ENCODE data around the gene P2RX7. TPM values are rescaled to one million over a fixed set of nuclear protein-coding genes. Genes with fewer than 3 reads are reported as not detected.

P2RX7 gene
- total RNA-seq, 1 experiment from 2014 or later = 0.23 TPM

DNA sequence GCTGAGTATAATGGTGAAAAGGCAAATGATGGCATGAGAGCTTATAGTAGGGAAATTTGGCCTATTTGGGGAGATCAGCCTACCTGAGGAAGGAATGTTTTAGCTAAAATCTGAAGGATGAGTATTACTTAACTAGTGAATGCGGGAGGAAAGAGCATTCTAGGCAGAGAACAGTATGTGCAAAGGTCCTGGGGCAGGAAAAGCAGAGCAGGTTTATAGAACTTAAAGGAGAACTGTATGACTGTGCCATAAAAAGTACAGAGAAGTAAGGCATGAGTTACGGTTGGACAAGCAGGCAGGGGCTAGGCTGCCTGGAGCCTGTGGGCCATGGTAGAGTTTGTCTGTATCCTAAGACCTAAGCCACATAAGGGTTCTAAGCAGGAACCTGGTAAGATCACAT lies 55.6 kb downstream of the P2RX7 start:
- no peak overlapping the region for H3K4me3 ChIP-seq (ENCODE audit: low read depth in 2 of 2, low read length in 2 of 2)
- POLR2A ChIA-PET = no interaction called here
- no peak overlapping the region for H3K27ac ChIP-seq (ENCODE audit: low read length)
- H3K9me3 ChIP-seq (ENCODE audit: control insufficient read depth, insufficient read depth, low read depth, low read length) = no peaks in the 10 kb centered on the region
- no peak for DNase-seq (ENCODE audit: low read depth, low spot score)
- no peaks in the 10 kb centered on the region for H3K27me3 ChIP-seq (ENCODE audit: control insufficient read depth, insufficient read depth, low read length)
- no peaks in the 10 kb centered on the region for H3K4me1 ChIP-seq (ENCODE audit: control insufficient read depth, insufficient read depth, low read length)
- TF ChIP-seq POLR2AphosphoS5 (IDR thresholded peaks at IDR 0.05; ENCODE audit: low read depth, low read length) = no peak
- TF ChIP-seq, protein P1, sequence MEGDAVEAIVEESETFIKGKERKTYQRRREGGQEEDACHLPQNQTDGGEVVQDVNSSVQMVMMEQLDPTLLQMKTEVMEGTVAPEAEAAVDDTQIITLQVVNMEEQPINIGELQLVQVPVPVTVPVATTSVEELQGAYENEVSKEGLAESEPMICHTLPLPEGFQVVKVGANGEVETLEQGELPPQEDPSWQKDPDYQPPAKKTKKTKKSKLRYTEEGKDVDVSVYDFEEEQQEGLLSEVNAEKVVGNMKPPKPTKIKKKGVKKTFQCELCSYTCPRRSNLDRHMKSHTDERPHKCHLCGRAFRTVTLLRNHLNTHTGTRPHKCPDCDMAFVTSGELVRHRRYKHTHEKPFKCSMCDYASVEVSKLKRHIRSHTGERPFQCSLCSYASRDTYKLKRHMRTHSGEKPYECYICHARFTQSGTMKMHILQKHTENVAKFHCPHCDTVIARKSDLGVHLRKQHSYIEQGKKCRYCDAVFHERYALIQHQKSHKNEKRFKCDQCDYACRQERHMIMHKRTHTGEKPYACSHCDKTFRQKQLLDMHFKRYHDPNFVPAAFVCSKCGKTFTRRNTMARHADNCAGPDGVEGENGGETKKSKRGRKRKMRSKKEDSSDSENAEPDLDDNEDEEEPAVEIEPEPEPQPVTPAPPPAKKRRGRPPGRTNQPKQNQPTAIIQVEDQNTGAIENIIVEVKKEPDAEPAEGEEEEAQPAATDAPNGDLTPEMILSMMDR (IDR thresholded peaks at IDR 0.05) = no peak
- TF ChIP-seq, protein P2, sequence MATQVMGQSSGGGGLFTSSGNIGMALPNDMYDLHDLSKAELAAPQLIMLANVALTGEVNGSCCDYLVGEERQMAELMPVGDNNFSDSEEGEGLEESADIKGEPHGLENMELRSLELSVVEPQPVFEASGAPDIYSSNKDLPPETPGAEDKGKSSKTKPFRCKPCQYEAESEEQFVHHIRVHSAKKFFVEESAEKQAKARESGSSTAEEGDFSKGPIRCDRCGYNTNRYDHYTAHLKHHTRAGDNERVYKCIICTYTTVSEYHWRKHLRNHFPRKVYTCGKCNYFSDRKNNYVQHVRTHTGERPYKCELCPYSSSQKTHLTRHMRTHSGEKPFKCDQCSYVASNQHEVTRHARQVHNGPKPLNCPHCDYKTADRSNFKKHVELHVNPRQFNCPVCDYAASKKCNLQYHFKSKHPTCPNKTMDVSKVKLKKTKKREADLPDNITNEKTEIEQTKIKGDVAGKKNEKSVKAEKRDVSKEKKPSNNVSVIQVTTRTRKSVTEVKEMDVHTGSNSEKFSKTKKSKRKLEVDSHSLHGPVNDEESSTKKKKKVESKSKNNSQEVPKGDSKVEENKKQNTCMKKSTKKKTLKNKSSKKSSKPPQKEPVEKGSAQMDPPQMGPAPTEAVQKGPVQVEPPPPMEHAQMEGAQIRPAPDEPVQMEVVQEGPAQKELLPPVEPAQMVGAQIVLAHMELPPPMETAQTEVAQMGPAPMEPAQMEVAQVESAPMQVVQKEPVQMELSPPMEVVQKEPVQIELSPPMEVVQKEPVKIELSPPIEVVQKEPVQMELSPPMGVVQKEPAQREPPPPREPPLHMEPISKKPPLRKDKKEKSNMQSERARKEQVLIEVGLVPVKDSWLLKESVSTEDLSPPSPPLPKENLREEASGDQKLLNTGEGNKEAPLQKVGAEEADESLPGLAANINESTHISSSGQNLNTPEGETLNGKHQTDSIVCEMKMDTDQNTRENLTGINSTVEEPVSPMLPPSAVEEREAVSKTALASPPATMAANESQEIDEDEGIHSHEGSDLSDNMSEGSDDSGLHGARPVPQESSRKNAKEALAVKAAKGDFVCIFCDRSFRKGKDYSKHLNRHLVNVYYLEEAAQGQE (IDR thresholded peaks at IDR 0.05; ENCODE audit: insufficient read depth in 1 of 2, low read depth in 2 of 2, low read length in 1 of 2) = no peak
- TF ChIP-seq TCF7L2 (IDR thresholded peaks at IDR 0.05; ENCODE audit: low read depth, low read length) = no peak
- TF ChIP-seq SIN3A (IDR thresholded peaks at IDR 0.05; ENCODE audit: borderline replicate concordance, insufficient read depth, low read depth, low read length) = no peak
- in situ Hi-C loops (cut with HindIII; ENCODE audit: low pct_unique_long_range_greater_than_20kb, low sequenced_read_pairs) (no loop called here), intact Hi-C loops (cut with micrococcal nuclease; ENCODE audit: unreplicated experiment) (no loop called here)
- no peak for ATAC-seq
- BruUV-seq (replicated peaks) = no TSS peak
- H3K36me3 ChIP-seq (ENCODE audit: control insufficient read depth, insufficient read depth, low read length) = no peaks in the 10 kb centered on the region
- CTCF ChIA-PET = no interaction called here

- Histone ChIP-seq H3K27me3 (ENCODE audit: control insufficient read depth, insufficient read depth, low read length) (no peaks in the 10 kb centered on the region), H3K36me3 (ENCODE audit: control insufficient read depth, insufficient read depth, low read length) (no peaks in the 10 kb centered on the region), H3K27ac (ENCODE audit: low read length) (no peak overlapping the region), H3K4me3 (ENCODE audit: low read depth in 2 of 2, low read length in 2 of 2) (no peak overlapping the region), H3K9me3 (ENCODE audit: control insufficient read depth, insufficient read depth, low read depth, low read length) (no peaks in the 10 kb centered on the region), H3K4me1 (ENCODE audit: control insufficient read depth, insufficient read depth, low read length) (no peaks in the 10 kb centered on the region)
- ATAC-seq = no peak
- no peak for DNase-seq (ENCODE audit: low read depth, low spot score)
- no peak for TF ChIP-seq POLR2AphosphoS5 (IDR thresholded peaks at IDR 0.05; ENCODE audit: low read depth, low read length)
- in situ Hi-C loops (cut with HindIII; ENCODE audit: low pct_unique_long_range_greater_than_20kb, low sequenced_read_pairs) (no loop called here), intact Hi-C loops (cut with micrococcal nuclease; ENCODE audit: unreplicated experiment) (no loop called here)
- BruUV-seq (replicated peaks) = no TSS peak
- ChIA-PET POLR2A (interaction anchor here (0.6 to 0.7 kb wide), 4 partner anchors 26 to 479 kb away, joined by 5 to 10 read pairs (median 6); no protein-coding TSS in a partner anchor), CTCF (interaction anchor here (0.6 kb wide), 1 partner anchor 160 kb away, joined by 16 read pairs; no protein-coding TSS in a partner anchor)
These were observed 56.5 kb downstream of the P2RX7 start for GRCh38 chr12:121189131-121189530.

GRCh38 chr12:121189619-121190155 lies 57.0 kb downstream of the P2RX7 start:
- ATAC-seq (no peak), DNase-seq (ENCODE audit: low read depth, low spot score) (no peak)
- POLR2A ChIA-PET = interaction anchor here (0.6 to 0.7 kb wide), 4 partner anchors 25 to 479 kb away, joined by 5 to 10 read pairs (median 6); no protein-coding TSS in a partner anchor
- H3K4me3 ChIP-seq (ENCODE audit: low read depth in 2 of 2, low read length in 2 of 2) = no peak overlapping the region
- H3K27me3 ChIP-seq (ENCODE audit: control insufficient read depth, insufficient read depth, low read length) = no peaks in the 10 kb centered on the region
- no peaks in the 10 kb centered on the region for H3K9me3 ChIP-seq (ENCODE audit: control insufficient read depth, insufficient read depth, low read depth, low read length)
- no peak overlapping the region for H3K27ac ChIP-seq (ENCODE audit: low read length)
- in situ Hi-C loops (cut with HindIII; ENCODE audit: low pct_unique_long_range_greater_than_20kb, low sequenced_read_pairs) = no loop called here
- TF ChIP-seq TCF7L2 (IDR thresholded peaks at IDR 0.05; ENCODE audit: low read depth, low read length) = no peak
- TF ChIP-seq POLR2AphosphoS5 (IDR thresholded peaks at IDR 0.05; ENCODE audit: low read depth, low read length) = no peak
- no peak for TF ChIP-seq SIN3A (IDR thresholded peaks at IDR 0.05; ENCODE audit: borderline replicate concordance, insufficient read depth, low read depth, low read length)
- TF ChIP-seq, protein P2 (IDR thresholded peaks at IDR 0.05; ENCODE audit: insufficient read depth in 1 of 2, low read depth in 2 of 2, low read length in 1 of 2) = no peak
- TF ChIP-seq, protein P1 (IDR thresholded peaks at IDR 0.05) = no peak
- intact Hi-C loops (cut with micrococcal nuclease; ENCODE audit: unreplicated experiment) = no loop called here
- H3K36me3 ChIP-seq (ENCODE audit: control insufficient read depth, insufficient read depth, low read length) = no peaks in the 10 kb centered on the region
- no TSS peak for BruUV-seq (replicated peaks)
- no peaks in the 10 kb centered on the region for H3K4me1 ChIP-seq (ENCODE audit: control insufficient read depth, insufficient read depth, low read length)
- CTCF ChIA-PET = interaction anchor here (0.6 kb wide), 1 partner anchor 161 kb away, joined by 16 read pairs; no protein-coding TSS in a partner anchor

Data from Panc1 (cell line).